DMS 273 (cell line): ENCODE measurements around the gene LIMCH1.
"Not testable (repeated sequence)": the region's sequence is repeated elsewhere in the genome, so short reads cannot be mapped to it uniquely, and the experiment has no call there.

Experiments
- DNase-seq: peaks from one replicate; lab custom pipeline; 2025; ENCODE audit not compliant: unreplicated experiment; lab: John Stamatoyannopoulos, UW

Gene LIMCH1

DNA sequence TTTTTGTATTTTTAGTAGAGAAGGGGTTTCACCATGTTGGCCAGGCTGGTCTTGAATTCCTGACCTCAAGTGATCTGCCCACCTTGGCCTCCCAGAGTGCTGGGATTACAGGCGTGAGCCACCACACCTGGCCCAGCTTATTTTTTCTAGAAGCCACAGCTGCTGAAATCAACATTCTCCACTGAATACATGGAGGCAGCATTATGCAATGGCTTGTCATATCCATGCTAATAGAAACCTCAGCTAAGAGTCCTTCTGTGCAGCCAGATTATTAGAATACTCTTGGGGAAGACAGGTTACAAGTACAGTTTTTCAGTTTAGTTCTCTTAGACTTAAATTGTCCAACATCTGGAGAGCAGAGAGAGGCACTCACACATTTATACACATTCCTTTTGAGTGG lies 104.8 kb downstream of the LIMCH1 start:
- not testable (repeated sequence) for DNase-seq

DNA sequence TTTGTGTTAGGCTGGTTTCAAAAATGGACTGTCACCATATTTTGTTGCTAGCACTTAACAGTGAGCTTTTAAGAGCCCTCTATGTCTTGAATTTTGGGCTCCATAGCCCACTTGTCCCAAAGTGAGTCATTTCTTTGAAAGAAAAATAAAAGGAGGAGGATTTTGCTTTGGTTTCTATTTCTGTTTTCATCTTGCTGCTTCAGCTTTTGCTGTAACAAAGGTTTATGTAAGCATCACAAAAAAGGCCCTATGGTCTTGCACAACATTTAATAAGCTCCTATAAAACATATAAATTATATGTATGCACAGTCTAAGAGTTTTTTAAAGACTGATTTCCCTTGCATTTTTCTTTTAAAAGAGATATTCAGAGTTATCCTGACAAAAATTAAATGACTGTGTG lies 105.4 kb downstream of the LIMCH1 start:
- DNase-seq = no peak

DNA sequence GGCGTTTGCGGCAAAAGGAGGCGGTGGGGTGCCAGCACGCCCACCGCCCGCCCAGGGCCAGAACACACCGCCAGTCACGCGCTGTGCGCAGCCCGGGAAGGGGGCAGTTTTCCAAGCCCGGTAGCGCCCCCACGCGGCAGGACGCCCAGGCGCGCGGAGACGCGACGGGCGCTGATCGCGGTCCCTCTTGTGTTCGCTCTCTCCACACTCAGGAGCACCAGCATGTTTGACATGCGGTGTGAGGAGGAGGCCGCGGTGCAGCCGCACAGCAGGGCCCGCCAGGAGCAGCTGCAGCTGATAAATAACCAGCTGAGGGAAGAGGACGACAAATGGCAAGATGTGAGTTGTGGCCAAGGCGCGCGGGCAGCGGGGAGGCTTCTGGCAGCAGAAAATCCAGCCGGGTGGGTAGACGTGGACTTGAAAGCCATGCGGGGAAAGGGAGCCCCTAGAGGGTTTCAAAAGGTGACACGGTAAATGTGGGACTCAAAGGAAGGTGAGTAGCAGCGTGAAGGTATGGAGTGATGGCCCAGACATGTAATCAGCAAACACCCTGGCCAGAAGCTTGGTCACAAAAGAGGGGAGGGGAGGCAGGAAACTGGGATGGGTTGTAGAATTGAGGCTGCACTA lies 106.4 kb downstream of the LIMCH1 start:
- no peak for DNase-seq

DNA sequence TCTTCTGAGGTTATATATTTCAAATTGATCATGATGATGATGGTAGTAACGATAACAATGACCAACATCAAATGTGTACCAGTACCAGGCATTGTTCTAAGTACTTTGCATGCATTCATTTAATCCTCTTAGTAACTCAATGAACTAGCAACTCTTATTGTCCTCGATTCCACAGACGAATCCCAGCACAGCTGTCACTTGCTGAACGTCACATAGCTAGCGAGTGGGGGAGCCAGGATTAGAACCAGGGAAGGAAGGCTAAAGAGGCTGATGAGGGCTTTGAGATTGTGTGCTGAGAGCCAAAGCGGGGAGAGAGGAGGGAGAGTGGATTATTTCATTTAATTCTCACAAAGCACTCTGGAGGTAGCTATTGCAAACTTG lies 106.9 kb downstream of the LIMCH1 start:
- no peak for DNase-seq

DNA sequence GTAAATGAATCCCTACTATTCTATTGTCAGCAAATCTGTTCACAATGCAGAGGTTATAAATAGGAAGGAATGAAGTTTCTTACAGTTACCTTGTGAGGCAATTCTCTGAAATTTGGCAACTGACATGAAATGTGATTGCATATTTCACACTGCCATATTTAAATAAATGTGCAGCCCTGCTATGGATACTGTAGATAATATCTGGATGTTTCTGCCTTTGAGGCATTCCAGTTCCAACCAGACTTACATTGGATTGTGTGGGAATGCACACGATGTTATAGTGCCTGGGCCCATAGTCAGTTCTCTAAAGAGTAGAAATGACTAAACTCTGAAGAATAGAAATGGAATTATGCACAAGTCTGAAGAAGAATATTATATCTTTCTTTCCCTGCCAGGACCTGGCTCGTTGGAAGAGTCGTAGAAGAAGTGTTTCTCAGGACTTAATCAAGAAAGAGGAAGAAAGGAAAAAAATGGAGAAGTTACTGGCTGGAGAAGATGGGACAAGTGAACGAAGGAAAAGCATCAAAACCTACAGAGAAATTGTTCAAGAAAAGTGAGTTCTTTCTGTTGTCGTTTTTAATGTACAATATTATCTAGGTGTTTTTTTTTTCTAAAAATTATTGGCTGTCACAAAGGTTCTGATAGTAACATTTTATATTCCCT lies 107.9 kb downstream of the LIMCH1 start:
- DNase-seq = no peak

DNA sequence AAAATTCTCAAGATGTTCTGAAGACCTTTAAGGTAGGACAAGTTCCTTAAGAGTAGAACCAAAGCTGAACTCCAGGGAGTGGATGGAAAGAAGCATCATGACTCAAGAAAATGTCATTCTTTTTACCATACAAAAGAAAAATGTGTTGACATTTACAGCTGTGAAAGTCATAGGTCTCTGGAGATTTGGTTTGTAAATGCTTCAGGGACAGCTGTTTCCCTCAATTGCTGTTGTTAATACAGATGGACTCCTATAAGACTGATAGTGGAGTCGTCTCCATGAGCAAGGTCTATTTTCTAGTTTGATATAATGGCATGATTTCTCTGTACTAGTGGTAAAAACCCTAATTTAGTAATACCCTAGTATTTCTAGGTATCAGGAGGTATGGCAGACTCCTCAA lies 108.9 kb downstream of the LIMCH1 start:
- no peak for DNase-seq

DNA sequence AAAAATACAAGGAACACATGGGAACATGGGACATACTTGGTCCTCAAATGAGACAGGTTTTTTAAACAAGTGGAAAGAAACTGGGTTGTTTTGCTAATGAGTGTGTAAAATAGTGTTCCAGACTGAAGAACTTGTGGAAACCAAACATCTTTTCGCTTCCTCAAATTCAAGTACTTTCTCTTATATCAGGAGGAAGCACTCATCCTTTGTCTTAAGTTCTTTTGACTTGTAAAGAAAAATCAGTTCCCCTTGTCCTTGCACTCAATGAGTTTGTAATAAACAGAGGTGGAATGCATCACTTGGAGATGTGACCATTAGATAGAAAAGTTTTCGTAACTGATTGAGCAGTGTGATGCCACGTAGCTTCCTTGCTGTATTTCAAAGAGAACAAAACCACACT lies 109.4 kb downstream of the LIMCH1 start:
- no peak for DNase-seq

DNA sequence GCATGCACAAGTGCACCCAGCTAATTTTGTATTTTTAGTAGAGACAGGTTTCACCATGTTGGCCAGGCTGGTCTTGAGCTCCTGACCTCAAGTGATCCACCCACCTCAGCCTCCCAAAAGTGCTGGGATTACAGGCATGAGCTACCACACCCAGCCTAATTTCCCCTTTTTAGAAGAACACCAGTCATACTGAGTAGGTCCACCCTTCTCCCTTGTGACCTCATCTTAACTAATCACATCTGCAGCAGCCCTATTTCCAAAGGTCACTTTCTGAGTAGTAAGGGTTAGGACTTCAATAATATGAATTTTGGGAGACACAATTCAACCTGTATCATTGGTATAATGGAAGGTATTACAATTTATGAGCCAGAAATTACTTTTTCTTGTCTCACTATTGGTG lies 113.2 kb downstream of the LIMCH1 start:
- not testable (repeated sequence) for DNase-seq

DNA sequence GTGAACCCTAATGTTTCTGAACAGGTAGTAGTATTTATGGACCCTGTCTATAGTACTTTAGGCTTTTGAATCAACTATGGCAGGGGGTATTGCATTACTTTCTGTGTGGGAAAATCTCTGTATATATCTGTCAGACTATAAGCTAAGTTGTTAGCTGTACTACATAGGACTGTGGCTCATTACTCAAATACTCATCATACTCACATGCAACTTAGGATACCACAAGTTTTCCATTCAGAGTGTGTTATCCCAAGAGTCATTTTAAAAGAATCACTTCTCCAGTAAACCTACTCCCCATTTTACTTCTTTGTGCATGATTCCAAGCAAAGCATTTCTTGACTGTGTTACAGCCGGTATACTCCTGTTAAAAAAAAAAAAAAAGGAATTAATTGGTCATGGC lies 115.0 kb downstream of the LIMCH1 start:
- no peak for DNase-seq

DNA sequence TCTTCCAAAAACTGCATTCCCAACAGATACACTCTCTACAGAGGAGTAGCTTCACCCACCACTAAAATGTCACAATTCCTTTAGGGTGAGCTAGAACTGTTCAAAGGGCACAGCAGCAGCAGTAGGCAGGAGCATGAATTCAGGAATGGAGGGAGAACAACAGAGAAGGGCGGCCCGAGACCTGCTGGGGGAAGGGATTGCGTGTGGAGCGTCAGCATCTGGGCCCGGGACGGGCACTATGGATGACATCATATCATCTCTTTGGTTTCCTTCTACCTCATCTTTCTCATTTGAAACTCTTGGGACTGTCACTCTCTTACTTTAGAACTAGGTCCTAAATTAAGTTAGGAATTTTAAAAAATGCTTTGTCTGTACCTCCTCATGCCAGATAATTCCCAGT lies 115.6 kb downstream of the LIMCH1 start:
- no peak for DNase-seq

DNA sequence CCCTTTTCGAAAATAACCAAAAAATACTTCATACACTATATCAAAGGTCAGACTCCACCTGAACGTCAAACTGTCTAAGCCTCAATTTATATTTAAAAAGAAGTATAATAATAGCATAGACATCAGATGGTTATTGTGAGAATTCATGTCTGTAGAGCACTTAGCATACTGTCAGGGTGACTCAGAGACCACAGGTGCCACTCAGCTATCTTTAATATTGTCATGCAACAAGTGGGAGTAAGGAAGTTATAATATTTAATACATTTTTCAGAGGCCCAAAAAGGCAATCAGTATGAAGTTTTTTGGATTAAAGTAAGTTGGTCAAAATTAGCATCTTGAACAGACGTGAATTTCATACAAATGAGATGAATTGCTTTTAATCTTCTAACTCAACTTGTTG lies 117.2 kb downstream of the LIMCH1 start:
- no peak for DNase-seq

DNA sequence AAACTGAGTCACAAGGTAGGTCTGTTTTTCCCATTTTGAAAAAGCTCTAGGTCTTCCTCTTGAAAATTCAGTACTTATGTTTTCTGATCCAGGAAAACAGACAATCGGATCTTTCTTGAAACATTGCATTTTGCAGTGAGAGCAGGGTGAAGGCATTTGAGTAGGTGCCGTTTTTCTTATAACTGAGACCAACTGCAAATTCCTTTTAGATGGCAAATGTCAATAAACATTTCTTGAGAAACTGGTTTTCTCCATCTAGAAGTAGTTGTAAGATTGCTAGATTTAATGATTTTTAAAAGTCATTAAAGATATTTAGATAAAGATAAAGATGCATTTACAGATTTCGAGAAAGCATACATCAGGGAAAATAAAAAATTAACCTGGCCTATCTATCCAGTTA lies 118.1 kb downstream of the LIMCH1 start:
- DNase-seq = no peak

DNA sequence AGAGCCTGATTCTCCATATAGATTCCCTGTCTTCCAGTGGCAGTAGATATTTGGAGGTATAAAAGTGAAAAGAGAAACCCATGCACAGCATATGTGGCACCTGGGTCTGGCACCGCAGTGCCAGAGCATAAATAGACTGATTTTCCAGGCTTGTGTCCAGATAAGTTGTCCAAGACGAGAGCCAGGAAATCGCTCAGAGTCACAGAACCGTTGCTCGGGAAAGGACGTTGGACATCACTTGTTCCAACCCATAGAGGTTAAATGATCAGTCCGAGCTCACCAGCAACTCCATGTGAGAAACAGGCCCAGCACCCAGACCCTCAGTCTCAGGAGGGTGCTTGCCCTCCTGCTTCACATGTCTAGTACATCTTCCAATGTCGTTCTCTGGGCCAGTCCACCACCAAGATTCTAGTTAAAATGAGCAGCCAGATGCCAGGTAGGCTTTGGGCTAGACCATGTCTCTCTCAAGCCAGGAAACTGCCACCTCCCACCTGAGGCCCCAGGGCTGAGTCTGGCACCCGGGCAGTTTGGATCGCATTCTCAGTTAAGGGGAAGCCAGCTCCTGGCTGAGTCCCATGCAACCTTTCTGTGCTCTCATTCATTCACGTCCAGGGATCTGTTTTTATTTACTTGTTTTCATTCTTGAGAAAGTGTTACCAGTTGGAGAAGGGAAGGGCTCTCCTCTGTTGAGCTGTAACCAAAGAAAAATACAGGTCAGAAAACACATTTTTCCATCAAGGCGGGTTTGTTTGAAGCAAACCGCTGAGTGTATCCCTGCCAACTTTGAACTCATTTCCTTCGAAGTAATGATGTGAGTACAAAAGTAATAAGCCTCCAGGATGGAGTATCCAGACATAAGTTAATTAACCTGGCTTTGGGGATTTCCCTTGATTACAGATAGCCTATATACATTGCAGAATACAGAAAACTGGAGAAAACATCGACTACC lies 118.9 kb downstream of the LIMCH1 start:
- DNase-seq = peak; percentile 1

DNA sequence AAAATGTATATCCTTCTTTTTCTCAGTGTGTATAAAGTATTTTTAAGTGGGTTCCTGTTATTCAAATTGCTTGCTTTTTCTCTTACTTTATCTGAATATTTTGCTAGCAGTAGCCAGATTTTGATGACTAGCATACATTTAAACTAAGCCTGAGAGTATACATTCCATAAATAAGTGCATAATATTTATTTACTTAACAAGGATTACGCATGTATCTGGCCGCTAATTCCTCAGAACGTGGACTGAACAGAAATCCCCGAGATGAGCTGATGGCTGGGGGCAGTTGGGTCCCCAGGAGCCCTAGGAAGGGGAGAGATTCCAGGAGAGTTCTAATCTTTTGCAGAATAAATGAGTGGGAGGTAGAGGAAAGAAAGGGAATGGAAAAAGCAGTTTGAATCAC lies 119.6 kb downstream of the LIMCH1 start:
- no peak for DNase-seq

DNA sequence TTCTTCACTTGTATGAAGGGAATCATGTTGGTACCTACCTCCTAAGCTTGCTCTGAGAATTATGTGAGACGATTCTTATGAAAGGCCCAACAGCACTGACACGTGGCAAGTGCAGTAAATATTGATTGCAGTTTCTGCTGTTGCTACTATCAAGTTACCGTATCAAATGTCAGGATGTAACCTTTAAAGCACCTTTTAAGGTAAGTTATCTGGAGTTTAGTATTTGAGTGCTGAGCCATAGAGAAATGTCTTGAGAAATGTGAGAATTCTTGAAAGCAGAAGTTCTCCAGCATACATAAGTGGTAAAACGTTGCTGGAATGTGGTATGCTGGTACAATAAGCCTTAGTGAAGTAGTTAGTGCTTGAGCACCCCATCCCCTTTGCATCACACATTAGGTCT lies 120.2 kb downstream of the LIMCH1 start:
- DNase-seq = peak; percentile 7

DNA sequence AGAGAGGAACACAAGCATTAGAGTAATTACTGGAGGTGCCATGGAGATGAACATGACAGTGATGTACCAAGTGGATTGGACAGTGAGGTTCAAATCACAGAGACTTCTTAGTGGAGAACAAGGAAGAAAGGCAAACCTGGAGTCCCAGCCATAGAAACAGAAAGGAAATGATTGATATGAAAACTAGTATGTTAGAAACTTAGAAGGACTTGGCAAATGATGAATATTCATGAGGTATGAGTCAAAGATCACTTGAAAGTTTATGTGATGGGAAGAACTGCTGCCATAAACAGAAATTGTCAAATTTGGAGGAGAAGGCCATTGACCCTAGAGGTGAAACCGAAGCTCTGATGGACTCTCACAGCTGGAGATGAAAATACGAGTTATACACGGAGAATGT lies 122.4 kb downstream of the LIMCH1 start:
- DNase-seq = no peak

DNA sequence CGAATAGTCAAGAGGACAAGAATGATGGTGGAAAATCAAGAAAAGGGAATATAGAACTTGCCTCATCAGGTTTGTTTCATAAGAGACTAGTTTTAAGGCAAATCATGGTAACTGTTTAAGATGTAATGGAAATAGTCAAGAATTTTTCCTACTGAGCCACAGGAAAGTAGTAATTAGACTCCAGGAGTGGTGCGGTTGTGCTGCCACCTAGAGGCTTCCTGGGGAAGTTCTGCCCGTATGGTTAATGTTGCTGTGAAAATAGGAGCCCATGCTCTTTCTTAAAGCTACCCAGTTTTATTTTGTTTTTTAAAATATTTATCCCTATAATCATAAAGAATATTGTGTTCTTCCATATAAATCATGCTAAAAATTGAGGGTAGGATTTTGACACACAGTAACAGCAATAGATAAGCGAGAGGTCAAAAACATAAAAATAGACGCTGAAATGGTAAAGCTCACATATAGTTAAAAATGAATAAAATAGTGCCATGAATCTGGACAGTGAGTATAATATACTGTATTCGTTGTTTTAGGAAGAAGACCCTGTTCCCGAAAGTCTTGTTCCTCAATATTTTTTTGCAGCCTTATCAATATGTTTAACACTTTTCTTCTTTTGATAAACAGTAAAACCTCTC lies 123.6 kb downstream of the LIMCH1 start:
- peak; percentile 65 for DNase-seq

DNA sequence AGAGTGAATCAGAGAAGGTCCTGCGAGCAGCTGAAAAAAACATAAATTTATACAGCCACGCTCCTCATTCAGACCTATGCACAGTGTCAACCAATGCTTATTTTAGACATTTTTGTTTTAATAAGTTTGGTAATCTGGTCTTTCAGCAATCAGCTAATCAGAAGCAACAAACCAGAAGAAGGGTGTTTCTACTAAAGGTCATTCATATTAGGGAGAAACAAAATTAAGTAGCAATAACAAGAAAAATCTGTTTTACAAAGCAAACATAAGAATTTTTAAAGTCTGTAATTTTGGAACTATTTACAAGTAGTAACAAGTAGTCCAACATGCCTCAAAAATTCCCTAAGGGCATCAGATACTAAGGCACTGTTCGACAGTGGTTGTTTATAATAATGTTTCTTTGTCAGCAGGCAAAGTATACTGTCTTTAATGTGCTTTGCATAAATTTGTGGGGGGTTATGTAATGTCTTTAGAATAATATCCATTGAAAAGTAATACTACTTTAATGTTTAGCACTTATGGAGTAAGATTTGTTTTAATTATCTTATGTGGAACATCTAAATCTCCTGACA lies 127.8 kb downstream of the LIMCH1 start:
- DNase-seq = no peak

DNA sequence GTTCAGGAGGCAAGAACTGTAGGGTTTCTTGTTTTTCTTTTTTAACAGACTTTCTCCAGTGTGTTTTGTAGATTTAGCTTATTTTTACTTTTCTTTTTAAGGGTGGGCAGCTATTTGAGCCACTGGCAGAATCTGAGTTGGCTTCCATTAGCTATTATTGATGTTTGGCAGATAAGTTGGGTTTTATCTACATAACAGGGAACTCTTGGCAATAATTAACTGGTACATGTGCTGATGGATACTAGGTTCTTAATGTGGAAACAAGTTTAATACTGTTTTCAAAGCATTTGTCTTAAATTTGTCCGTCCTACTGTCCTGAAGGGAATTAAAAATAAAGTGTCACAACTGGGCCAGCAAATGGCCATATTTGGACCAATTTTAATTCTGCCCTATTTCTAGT lies 130.1 kb downstream of the LIMCH1 start:
- no peak for DNase-seq

DNA sequence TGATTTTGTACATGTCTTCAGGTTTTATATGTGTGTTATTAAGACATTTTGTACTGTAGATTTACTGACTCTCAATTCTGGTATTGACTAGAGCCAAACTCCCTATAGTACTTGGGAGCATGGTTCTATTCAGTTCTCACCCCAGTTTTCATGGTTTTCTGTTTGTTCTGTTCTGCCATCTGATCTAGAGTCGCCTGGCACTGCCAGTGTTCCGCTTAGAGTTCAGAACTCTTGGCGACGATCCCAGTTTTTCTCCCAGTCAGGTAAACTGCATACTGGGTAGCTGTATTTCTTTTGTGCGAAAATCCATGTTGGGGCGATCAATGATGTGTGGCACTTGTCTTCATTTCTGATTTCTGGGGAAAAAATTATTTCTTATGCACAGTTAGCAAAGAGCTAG lies 132.6 kb downstream of the LIMCH1 start:
- DNase-seq = peak; percentile 9

DNA sequence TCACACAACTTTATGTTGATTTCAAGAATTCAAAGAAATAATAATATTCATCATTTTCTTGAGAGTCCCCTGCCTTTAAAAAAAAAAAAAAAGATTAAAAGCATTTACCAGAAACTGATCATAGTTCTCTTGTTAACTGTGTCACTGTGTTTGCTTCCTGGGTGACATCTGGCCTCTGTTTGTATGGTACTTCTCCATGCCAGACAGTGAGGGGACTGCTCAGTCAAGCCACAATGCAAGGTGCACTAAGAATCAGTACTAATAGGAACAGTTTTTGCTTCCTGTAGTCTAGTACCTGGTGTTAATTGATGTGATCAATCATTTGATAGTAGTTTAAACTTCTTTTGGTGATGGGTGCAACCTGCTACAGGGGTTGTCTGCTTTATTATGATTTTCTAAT lies 133.0 kb downstream of the LIMCH1 start:
- no peak for DNase-seq
